ENCODE measurements around the gene MRAP2.

MRAP2 gene

GRCh38 chr6:84007871-84008270 lies 25.7 kb upstream of the MRAP2 start (continued):
- TF ChIP-seq PATZ1 (CRISPR knock-in tag; IDR thresholded peaks at IDR 0.05; ENCODE audit: borderline replicate concordance), result no peak

DNA sequence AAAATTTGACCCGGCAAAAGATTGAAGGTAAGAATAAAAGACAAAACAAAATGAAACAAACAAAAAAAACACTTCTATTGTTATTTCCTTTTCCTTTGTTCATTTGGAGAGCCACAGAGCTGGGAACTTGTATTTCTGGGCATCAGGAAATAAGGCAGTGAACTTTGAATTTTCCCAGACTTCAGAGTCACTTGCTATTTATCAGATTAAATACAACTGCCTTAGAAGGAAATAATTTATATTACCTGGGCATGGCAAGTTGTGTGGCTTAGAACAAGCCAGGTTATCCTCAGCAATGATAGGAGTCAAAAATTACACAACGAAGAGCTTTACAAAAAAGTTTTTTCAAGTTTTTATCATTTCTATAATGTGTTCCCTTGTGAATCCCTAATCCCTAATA lies 20.2 kb upstream of the MRAP2 start:
- no peak for ATAC-seq
- TF ChIP-seq, protein P1, sequence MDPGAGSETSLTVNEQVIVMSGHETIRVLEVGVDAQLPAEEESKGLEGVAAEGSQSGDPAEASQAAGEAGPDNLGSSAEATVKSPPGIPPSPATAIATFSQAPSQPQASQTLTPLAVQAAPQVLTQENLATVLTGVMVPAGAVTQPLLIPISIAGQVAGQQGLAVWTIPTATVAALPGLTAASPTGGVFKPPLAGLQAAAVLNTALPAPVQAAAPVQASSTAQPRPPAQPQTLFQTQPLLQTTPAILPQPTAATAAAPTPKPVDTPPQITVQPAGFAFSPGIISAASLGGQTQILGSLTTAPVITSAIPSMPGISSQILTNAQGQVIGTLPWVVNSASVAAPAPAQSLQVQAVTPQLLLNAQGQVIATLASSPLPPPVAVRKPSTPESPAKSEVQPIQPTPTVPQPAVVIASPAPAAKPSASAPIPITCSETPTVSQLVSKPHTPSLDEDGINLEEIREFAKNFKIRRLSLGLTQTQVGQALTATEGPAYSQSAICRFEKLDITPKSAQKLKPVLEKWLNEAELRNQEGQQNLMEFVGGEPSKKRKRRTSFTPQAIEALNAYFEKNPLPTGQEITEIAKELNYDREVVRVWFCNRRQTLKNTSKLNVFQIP (CRISPR knock-in tag; IDR thresholded peaks at IDR 0.05; ENCODE audit: borderline replicate concordance, low read depth), result no peak
- no peak for TF ChIP-seq CREB5 (CRISPR knock-in tag; IDR thresholded peaks at IDR 0.05; ENCODE audit: low read depth)
- no peak for TF ChIP-seq ZNF565 (CRISPR knock-in tag; conservative IDR thresholded peaks at IDR 0.05; ENCODE audit: low read depth)
- TF ChIP-seq TSHZ2 (CRISPR knock-in tag; IDR thresholded peaks at IDR 0.05), result no peak
- no peak for TF ChIP-seq CSDC2 (CRISPR knock-in tag; IDR thresholded peaks at IDR 0.05)

GRCh38 chr6:84013931-84014330 lies 19.6 kb upstream of the MRAP2 start:
- ATAC-seq, result no peak
- TF ChIP-seq OSR1 (CRISPR knock-in tag; IDR thresholded peaks at IDR 0.05) (no peak), PPARA (CRISPR knock-in tag; IDR thresholded peaks at IDR 0.05; ENCODE audit: borderline replicate concordance) (no peak), TOX (CRISPR knock-in tag; IDR thresholded peaks at IDR 0.05; ENCODE audit: borderline replicate concordance) (no peak)
- TF ChIP-seq, protein P2, sequence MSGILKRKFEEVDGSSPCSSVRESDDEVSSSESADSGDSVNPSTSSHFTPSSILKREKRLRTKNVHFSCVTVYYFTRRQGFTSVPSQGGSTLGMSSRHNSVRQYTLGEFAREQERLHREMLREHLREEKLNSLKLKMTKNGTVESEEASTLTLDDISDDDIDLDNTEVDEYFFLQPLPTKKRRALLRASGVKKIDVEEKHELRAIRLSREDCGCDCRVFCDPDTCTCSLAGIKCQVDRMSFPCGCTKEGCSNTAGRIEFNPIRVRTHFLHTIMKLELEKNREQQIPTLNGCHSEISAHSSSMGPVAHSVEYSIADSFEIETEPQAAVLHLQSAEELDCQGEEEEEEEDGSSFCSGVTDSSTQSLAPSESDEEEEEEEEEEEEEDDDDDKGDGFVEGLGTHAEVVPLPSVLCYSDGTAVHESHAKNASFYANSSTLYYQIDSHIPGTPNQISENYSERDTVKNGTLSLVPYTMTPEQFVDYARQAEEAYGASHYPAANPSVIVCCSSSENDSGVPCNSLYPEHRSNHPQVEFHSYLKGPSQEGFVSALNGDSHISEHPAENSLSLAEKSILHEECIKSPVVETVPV (CRISPR knock-in tag; IDR thresholded peaks at IDR 0.05), result no peak
- TF ChIP-seq, protein P1 (CRISPR knock-in tag; IDR thresholded peaks at IDR 0.05; ENCODE audit: borderline replicate concordance, low read depth), result no peak

DNA sequence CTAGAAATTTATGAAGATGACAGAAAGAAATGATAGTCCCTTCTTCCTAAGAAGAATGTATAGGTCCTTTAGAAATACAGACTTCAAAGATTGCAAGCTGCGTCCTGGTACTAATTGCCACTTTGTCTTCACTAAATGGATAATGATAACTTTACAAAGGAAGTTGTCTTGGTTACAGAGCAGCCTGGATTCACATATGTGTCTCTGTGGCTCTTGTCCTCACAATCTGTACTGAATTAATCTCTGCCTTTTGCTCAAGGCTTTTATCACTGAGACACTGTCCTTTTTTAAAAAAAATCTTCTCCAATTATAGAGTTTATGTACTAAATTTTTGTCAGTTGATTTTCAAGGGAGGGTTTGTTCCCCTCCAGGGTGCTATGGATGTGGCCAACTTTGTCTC lies 17.5 kb upstream of the MRAP2 start:
- TF ChIP-seq TCF4 (CRISPR knock-in tag; IDR thresholded peaks at IDR 0.05; ENCODE audit: borderline replicate concordance), result peak; percentile 57
- no peak for TF ChIP-seq ZFP3 (CRISPR knock-in tag; IDR thresholded peaks at IDR 0.05)
- no peak; the same call in 2 of the 3 replicates for ATAC-seq

- ATAC-seq, result no peak
- no peak for TF ChIP-seq OSR1 (CRISPR knock-in tag; IDR thresholded peaks at IDR 0.05)
- 0 out of 2 replicates have a peak, but pooled peaks have one; percentile 11 for TF ChIP-seq ISL1 (CRISPR knock-in tag; IDR thresholded peaks at IDR 0.05)
- TF ChIP-seq TSHZ2 (CRISPR knock-in tag; IDR thresholded peaks at IDR 0.05), result peak; percentile 64; the same call in 1 of the 2 replicates
- no peak for TF ChIP-seq ZFP30 (CRISPR knock-in tag; IDR thresholded peaks at IDR 0.05)
- TF ChIP-seq ZC3H10 (CRISPR knock-in tag; IDR thresholded peaks at IDR 0.05), result no peak
Observed at GRCh38 chr6:84017709-84018452, 15.7 kb upstream of the MRAP2 start.

Data from SK-N-SH treated with all-trans-retinoic acid at 6 μM for 48 hours (cell line).